ENCODE results near the gene IQCH. TPM values are rescaled to one million over a fixed set of nuclear protein-coding genes. Genes with fewer than 3 reads are reported as not detected.
A peak's percentile ranks its signal among the peaks of the same experiment; 100 is the strongest.

The IQCH gene
- total and polyA plus RNA-seq, 2 of the 4 experiments (the other 2 are of a cell fraction): 0.60 to 2.5 TPM

DNA sequence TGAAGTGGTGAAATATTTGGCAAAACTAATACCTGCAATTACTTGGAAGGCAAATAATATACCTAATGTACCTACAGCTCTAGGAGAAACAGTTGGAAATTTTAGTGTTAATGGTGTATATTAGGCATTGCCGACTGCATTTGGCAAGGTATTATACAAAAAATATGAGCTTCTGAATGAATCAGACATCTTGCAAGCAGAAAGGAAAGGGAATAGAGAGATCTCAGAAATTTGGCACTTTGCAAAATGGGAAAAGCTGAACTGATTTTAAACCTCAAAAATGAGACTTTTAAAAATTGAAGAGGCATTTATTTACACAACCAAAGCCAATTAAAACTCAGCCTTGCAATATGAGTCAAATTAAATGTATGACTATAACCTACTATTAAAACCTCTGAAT is 226.2 kb downstream of the IQCH start:
- ATAC-seq (ENCODE audit: low read depth) (no peak), DNase-seq (peak; percentile 11)
- Histone ChIP-seq H3K36me3 (ENCODE audit: control insufficient read depth, insufficient read depth, low read length) (no peaks in the 10 kb centered on the region), H3K23ac (ENCODE audit: low read depth, low read length) (no peak overlapping the region), H2BK5ac (ENCODE audit: low read depth, low read length, poor library complexity, severe bottlenecking) (no peak overlapping the region), H3K9ac (ENCODE audit: low read depth, low read length) (no peak overlapping the region), H3K4me2 (ENCODE audit: low read depth, low read length) (no peak overlapping the region), H3K27me3 (ENCODE audit: control insufficient read depth, insufficient read depth, low read length) (peaks cover 6% of the 10 kb centered on the region; the same call in 1 of the 2 replicates), H3K56ac (ENCODE audit: extremely low read depth, insufficient read depth, low read length) (no peak overlapping the region), H3K4me3 (ENCODE audit: insufficient read depth, low read depth, low read length) (no peak overlapping the region), H3K9me1 (ENCODE audit: insufficient read depth, low read length) (peaks cover 5% of the 10 kb centered on the region), H3K18ac (ENCODE audit: low read depth, low read length) (no peak overlapping the region), H2AK9ac (replicated peaks; ENCODE audit: low read depth, low read length, poor library complexity) (no peak overlapping the region), H3K9me3 (ENCODE audit: control insufficient read depth, insufficient read depth, low read length) (no peaks in the 10 kb centered on the region), H3K14ac (replicated peaks; ENCODE audit: low read depth, low read length) (no peak overlapping the region), H4K5ac (ENCODE audit: low read depth, low read length) (no peak overlapping the region), H3K79me1 (ENCODE audit: low read depth in 1 of 2, low read length in 2 of 2) (no peaks in the 10 kb centered on the region), H2BK15ac (ENCODE audit: low read depth, low read length) (no peak overlapping the region), H2AK5ac (ENCODE audit: low read depth, low read length) (no peak overlapping the region), H2BK120ac (ENCODE audit: low read depth, low read length) (no peak overlapping the region), H4K91ac (ENCODE audit: insufficient read depth, low read depth, low read length) (no peak overlapping the region), H3K27ac (ENCODE audit: insufficient read depth, low read length) (no peak overlapping the region), H3K4me1 (ENCODE audit: control insufficient read depth, insufficient read depth, low read length) (peaks cover 3% of the 10 kb centered on the region; the same call in 1 of the 2 replicates), H2BK20ac (ENCODE audit: low read depth, low read length) (no peak overlapping the region), H4K20me1 (ENCODE audit: insufficient read depth, low read length) (no peaks in the 10 kb centered on the region), H3K4ac (ENCODE audit: low read depth, low read length) (no peak overlapping the region), H2AFZ (replicated peaks; ENCODE audit: low read length, poor library complexity) (no peak overlapping the region), H4K8ac (ENCODE audit: low read depth in 2 of 2, low read length in 2 of 2) (no peak overlapping the region)
- dilution Hi-C loops (cut with HindIII; ENCODE audit: low sequenced_read_pairs, unreplicated experiment): no loop called here
- CTCF ChIA-PET: interaction anchor here (0.6 kb wide), 1 partner anchor 105 kb away, joined by 3 read pairs; no protein-coding TSS in a partner anchor
- in situ Hi-C loops (cut with MboI; ENCODE audit: low sequenced_read_pairs): no loop called here
- BruUV-seq (replicated peaks): no TSS peak
- no peak for TF ChIP-seq RAD21 (IDR thresholded peaks at IDR 0.05; ENCODE audit: low read length)
- no peak for TF ChIP-seq RCOR1 (IDR thresholded peaks at IDR 0.05; ENCODE audit: insufficient replicate concordance, low read length)
- TF ChIP-seq, protein P1, sequence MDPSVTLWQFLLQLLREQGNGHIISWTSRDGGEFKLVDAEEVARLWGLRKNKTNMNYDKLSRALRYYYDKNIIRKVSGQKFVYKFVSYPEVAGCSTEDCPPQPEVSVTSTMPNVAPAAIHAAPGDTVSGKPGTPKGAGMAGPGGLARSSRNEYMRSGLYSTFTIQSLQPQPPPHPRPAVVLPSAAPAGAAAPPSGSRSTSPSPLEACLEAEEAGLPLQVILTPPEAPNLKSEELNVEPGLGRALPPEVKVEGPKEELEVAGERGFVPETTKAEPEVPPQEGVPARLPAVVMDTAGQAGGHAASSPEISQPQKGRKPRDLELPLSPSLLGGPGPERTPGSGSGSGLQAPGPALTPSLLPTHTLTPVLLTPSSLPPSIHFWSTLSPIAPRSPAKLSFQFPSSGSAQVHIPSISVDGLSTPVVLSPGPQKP (IDR thresholded peaks at IDR 0.05; ENCODE audit: borderline replicate concordance, low read depth, low read length): no peak
- no peak for TF ChIP-seq CHD1 (IDR thresholded peaks at IDR 0.05; ENCODE audit: low read depth, low read length)
- TF ChIP-seq, protein P2, sequence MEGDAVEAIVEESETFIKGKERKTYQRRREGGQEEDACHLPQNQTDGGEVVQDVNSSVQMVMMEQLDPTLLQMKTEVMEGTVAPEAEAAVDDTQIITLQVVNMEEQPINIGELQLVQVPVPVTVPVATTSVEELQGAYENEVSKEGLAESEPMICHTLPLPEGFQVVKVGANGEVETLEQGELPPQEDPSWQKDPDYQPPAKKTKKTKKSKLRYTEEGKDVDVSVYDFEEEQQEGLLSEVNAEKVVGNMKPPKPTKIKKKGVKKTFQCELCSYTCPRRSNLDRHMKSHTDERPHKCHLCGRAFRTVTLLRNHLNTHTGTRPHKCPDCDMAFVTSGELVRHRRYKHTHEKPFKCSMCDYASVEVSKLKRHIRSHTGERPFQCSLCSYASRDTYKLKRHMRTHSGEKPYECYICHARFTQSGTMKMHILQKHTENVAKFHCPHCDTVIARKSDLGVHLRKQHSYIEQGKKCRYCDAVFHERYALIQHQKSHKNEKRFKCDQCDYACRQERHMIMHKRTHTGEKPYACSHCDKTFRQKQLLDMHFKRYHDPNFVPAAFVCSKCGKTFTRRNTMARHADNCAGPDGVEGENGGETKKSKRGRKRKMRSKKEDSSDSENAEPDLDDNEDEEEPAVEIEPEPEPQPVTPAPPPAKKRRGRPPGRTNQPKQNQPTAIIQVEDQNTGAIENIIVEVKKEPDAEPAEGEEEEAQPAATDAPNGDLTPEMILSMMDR (conservative IDR thresholded peaks at IDR 0.05; ENCODE audit: low read depth, low read length): no peak
- TF ChIP-seq NFE2L2 (IDR thresholded peaks at IDR 0.05; ENCODE audit: low read depth, low read length): no peak
- no peak for TF ChIP-seq SMC3 (IDR thresholded peaks at IDR 0.05; ENCODE audit: low read depth, low read length)
- TF ChIP-seq CEBPB (IDR thresholded peaks at IDR 0.05; ENCODE audit: low read depth, low read length): no peak
- TF ChIP-seq RFX5 (IDR thresholded peaks at IDR 0.05; ENCODE audit: low read depth, low read length): no peak
- no peak for TF ChIP-seq FOS (IDR thresholded peaks at IDR 0.05; ENCODE audit: low read depth, low read length)
- TF ChIP-seq MAZ (IDR thresholded peaks at IDR 0.05; ENCODE audit: borderline replicate concordance, low read depth, low read length): no peak
- no peak for TF ChIP-seq MAFK (IDR thresholded peaks at IDR 0.05; ENCODE audit: low read depth, low read length)
- no peak for TF ChIP-seq POLR2A (IDR thresholded peaks at IDR 0.05; ENCODE audit: low read depth, low read length)
- TF ChIP-seq MXI1 (IDR thresholded peaks at IDR 0.05; ENCODE audit: borderline replicate concordance, low read depth, low read length): no peak
- TF ChIP-seq, protein P3, sequence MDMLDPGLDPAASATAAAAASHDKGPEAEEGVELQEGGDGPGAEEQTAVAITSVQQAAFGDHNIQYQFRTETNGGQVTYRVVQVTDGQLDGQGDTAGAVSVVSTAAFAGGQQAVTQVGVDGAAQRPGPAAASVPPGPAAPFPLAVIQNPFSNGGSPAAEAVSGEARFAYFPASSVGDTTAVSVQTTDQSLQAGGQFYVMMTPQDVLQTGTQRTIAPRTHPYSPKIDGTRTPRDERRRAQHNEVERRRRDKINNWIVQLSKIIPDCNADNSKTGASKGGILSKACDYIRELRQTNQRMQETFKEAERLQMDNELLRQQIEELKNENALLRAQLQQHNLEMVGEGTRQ (IDR thresholded peaks at IDR 0.05; ENCODE audit: low read depth, low read length): no peak
- POLR2A ChIA-PET (ENCODE audit: unreplicated experiment): no interaction called here
- intact Hi-C loops (cut with micrococcal nuclease): no loop called here
- WGBS, 2 experiments (ENCODE audit: extremely low coverage in 2 of 2, insufficient read length in 1 of 2): no CpG with 5 or more reads among the region's 1 CpG
